CD4-positive, alpha-beta T cell treated with Interleukin-17A for 1 hour (primary cell): Measurements from ENCODE around the gene PPP6R2.

Source experiments
- DNase-seq: peaks from one replicate; pipeline ENCODE4 v3.0.0-alpha.2; 2020

PPP6R2 gene

DNA sequence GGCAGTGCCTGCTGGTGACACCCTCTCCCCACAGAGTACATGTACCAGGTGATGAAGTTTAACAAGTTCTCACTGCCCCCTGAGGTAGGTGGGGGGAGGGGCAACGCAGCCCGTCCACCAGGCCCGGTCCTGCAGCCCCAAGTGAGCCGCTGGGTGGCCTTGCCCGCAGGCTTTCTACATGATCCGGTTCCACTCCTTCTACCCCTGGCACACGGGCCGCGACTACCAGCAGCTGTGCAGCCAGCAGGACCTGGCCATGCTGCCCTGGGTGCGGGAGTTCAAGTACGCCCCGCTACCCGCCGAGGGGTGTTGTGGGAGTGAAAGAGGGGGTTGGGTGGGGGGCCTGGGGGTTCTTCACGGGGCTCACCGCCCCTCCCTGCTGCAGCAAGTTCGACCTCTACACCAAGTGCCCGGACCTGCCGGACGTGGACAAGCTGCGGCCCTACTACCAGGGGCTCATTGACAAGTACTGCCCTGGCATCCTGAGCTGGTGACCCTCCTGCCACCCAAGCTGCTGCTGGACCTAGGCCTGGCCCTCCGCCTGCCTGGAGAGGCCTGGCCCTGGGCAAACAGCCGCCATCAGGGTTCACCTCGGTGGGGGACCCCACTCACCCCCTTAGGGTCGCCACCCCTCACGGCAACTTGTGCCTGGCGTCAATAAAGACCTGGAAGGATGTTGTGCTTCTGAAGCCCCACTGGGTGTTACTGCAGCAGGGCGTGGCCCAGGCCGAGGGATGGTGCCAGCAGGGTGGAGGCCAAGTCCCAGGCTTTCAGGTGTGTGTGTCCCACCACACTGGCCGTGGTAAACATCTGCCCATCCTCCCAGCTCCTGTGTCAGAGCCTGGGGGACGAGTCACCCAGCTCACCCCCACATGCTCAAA lies 146.5 kb downstream of the PPP6R2 start:
- DNase-seq: no peak

GRCh38 chr22:50490531-50491308 lies 147.6 kb downstream of the PPP6R2 start:
- DNase-seq: no peak
